Tongue (tissue), 2 donors: ENCODE measurements around the gene ZNF784. TPM values are rescaled to one million over a fixed set of nuclear protein-coding genes. Genes with fewer than 3 reads are reported as not detected.

Experiments used
- DNase-seq: peaks from one replicate; pipeline ENCODE4 v3.0.0-alpha.2; 2015
- total RNA-seq: library from RNA; depleted of rRNA; stranded (reverse); fragments of >200 nt; gene quantifications from one replicate; pipeline ENCODE4 v1.2.3, GENCODE V29; 2014

ZNF784 gene
- total RNA-seq, result 9.8 TPM

GRCh38 chr19:55624109-55625003, at the start of gene ZNF784:
Gene ZNF784 (minus strand): TSS chr19:55624566. CDS start chr19:55624561, 5 bp downstream.
- DNase-seq, result peak; percentile 98

- DNase-seq, result no peak
Observed at GRCh38 chr19:55673889-55674288, 49.5 kb upstream of the ZNF784 start.

GRCh38 chr19:55673465-55673864, 49.1 kb upstream of the ZNF784 start:
- no peak for DNase-seq

- DNase-seq, result no peak
Observed at GRCh38 chr19:55672418-55672817, 48.1 kb upstream of the ZNF784 start.

GRCh38 chr19:55671054-55671378, 46.6 kb upstream of the ZNF784 start:
- no peak for DNase-seq

- DNase-seq, result peak; percentile 32
Observed at GRCh38 chr19:55670280-55671053, 46.1 kb upstream of the ZNF784 start.

- DNase-seq, result no peak
Observed at GRCh38 chr19:55669418-55670279, 45.3 kb upstream of the ZNF784 start.

GRCh38 chr19:55668603-55669348, 44.4 kb upstream of the ZNF784 start:
- DNase-seq, result no peak

GRCh38 chr19:55667958-55668357, 43.6 kb upstream of the ZNF784 start:
- DNase-seq, result no peak

- no peak for DNase-seq
Observed at GRCh38 chr19:55667511-55667910, 43.1 kb upstream of the ZNF784 start.

- DNase-seq, result no peak
Observed at GRCh38 chr19:55667006-55667381, 42.6 kb upstream of the ZNF784 start.

- DNase-seq, result no peak
Observed at GRCh38 chr19:55666343-55667005, 42.1 kb upstream of the ZNF784 start.

GRCh38 chr19:55663846-55664536, 39.6 kb upstream of the ZNF784 start:
- no peak for DNase-seq

GRCh38 chr19:55661826-55662225, 37.5 kb upstream of the ZNF784 start:
- DNase-seq, result no peak

- DNase-seq, result no peak
Observed at GRCh38 chr19:55660991-55661390, 36.6 kb upstream of the ZNF784 start.

- DNase-seq, result no peak
Observed at GRCh38 chr19:55660404-55660803, 36.0 kb upstream of the ZNF784 start.

GRCh38 chr19:55659822-55660221, 35.5 kb upstream of the ZNF784 start:
- DNase-seq, result no peak

- DNase-seq, result no peak
Observed at GRCh38 chr19:55658846-55659459, 34.6 kb upstream of the ZNF784 start.

GRCh38 chr19:55656988-55657747, 32.8 kb upstream of the ZNF784 start:
- DNase-seq, result no peak
